HCT116 (cell line): ENCODE measurements around the gene PRKACG. TPM values are rescaled to one million over a fixed set of nuclear protein-coding genes. Genes with fewer than 3 reads are reported as not detected.

ENCODE experiments used
- ATAC-seq: fragments of 200-7000 bp; cut with Tn5 transposase; 2 replicates; pipeline ENCODE4 v1.9.1; 2020; ENCODE audit warnings: mild to moderate bottlenecking, moderate library complexity
- BruUV-seq: library from RNA; stranded (reverse); fragments of 400-500 nt; replicated peaks from 2 replicates; lab custom pipeline; 2021; lab: Mats Ljungman, UMichigan
- CTCF ChIA-PET: fragments of 300-600 bp; sonication (Branson Sonifier 250); formaldehyde crosslinking; loops from one replicate; lab custom pipeline; 2021; ENCODE audit warnings: antibody characterized with exemption; lab: Charles Lee
- POLR2A ChIA-PET: fragments of 300-600, 350-600 bp; sonication (Branson Sonifier 250); formaldehyde crosslinking; loops from one replicate; lab custom pipeline; 2021; ENCODE audit warnings: antibody characterized with exemption; lab: Charles Lee
- RAD21 ChIA-PET, 2 experiments: fragments of 300-600 bp; sonication (Branson Sonifier 250); formaldehyde crosslinking; loops; one replicate each; lab custom pipeline; 2023; ENCODE audit warnings: low total read pairs in 2 of 2; ENCODE audit not compliant: uncharacterized antibody in 2 of 2, unreplicated experiment in 2 of 2, low non-redundant PET in 1 of 2; lab: Charles Lee
- DNase-seq: peaks from one replicate; pipeline ENCODE4 v3.0.0-alpha.2; 2010; ENCODE audit warnings: low read depth, low spot score
- H2AFZ ChIP-seq: fragments of 200-600 bp; shearing (Covaris generic), sonication (generic); 2 replicates; pipeline ENCODE4 v1.6.1; 2017; ENCODE audit warnings: low read depth, mixed run types, mixed read lengths, antibody characterized with exemption, low read length; ENCODE audit not compliant: poor library complexity, severe bottlenecking
- H3K27ac ChIP-seq: 2 replicates; pipeline ENCODE4 v1.5.1; 2012; ENCODE audit warnings: low read depth, low read length
- H3K27me3 ChIP-seq: fragments of 200-600 bp; sonication (generic); 2 replicates; pipeline ENCODE4 v1.6.1; 2016; ENCODE audit warnings: mixed run types, low read length, mixed read lengths; ENCODE audit not compliant: insufficient read depth
- H3K36me3 ChIP-seq, 2 experiments: fragments of 200-500 bp in 1 of 2; fragments of 200-600 bp in 1 of 2; sonication (Bioruptor generic) in 1 of 2; sonication (generic) in 1 of 2; 2 replicates each; pipeline versions ENCODE4 v1.5.1 to v1.6.1; 2014 to 2016; ENCODE audit warnings: low read length in 2 of 2, inconsistent platforms in 1 of 2, mixed read lengths in 1 of 2, mixed run types in 1 of 2; ENCODE audit not compliant: insufficient read depth in 2 of 2, control insufficient read depth in 1 of 2
- H3K4me1 ChIP-seq, 2 experiments: fragments of 200-600 bp in 1 of 2; sonication (generic) in 1 of 2; 2 replicates each; pipeline versions ENCODE4 v1.5.1 to v1.6.1; 2012 to 2017; ENCODE audit warnings: low read length in 2 of 2, inconsistent platforms in 1 of 2, mild to moderate bottlenecking in 1 of 2, mixed read lengths in 1 of 2, mixed run types in 1 of 2, moderate library complexity in 1 of 2; ENCODE audit not compliant: insufficient read depth in 2 of 2, control insufficient read depth in 1 of 2
- H3K4me2 ChIP-seq: fragments of 200-600 bp; sonication (generic); 2 replicates; pipeline ENCODE4 v1.6.1; 2017; ENCODE audit warnings: mixed run types, low read length, mixed read lengths
- H3K4me3 ChIP-seq, 2 experiments: fragments of 200-600 bp in 1 of 2; sonication (generic) in 1 of 2; replicated peaks in 1 of 2; 2 replicates each; pipeline ENCODE4 v1.5.1; 2011 to 2016; ENCODE audit warnings: low read length in 2 of 2, control low read depth in 1 of 2, low read depth in 1 of 2, mild to moderate bottlenecking in 1 of 2, mixed read lengths in 1 of 2, mixed run types in 1 of 2
- H3K79me2 ChIP-seq: fragments of 200-600 bp; sonication (generic); 2 replicates; pipeline ENCODE4 v1.6.1; 2017; ENCODE audit warnings: mild to moderate bottlenecking, mixed run types, low read length, moderate library complexity, mixed read lengths; ENCODE audit not compliant: insufficient read depth
- H3K9ac ChIP-seq: fragments of 200-600 bp; sonication (generic); 2 replicates; pipeline ENCODE4 v1.6.1; 2016; ENCODE audit warnings: low read length, mixed read lengths
- H3K9me2 ChIP-seq: fragments of 200-600 bp; sonication (generic), shearing (Covaris generic); 2 replicates; pipeline ENCODE4 v1.6.1; 2017; ENCODE audit warnings: mixed run types, mild to moderate bottlenecking, moderate library complexity; ENCODE audit not compliant: insufficient read depth
- H3K9me3 ChIP-seq, 2 experiments: fragments of 200-500 bp in 1 of 2; fragments of 200-600 bp in 1 of 2; sonication (Bioruptor generic) in 1 of 2; sonication (generic) in 1 of 2; 2 replicates each; pipeline ENCODE4 v1.6.1; 2014 to 2017; ENCODE audit warnings: low read length in 2 of 2, mixed read lengths in 2 of 2, inconsistent platforms in 1 of 2, low read depth in 1 of 2, mild to moderate bottlenecking in 1 of 2, mixed run types in 1 of 2, moderate library complexity in 1 of 2; ENCODE audit not compliant: control insufficient read depth in 1 of 2, insufficient read depth in 1 of 2
- H4K20me1 ChIP-seq: fragments of 200-600 bp; sonication (generic), shearing (Covaris generic); 2 replicates; pipeline ENCODE4 v1.6.1; 2017; ENCODE audit warnings: mixed run types, mild to moderate bottlenecking, moderate library complexity; ENCODE audit not compliant: insufficient read depth
- CBX3 ChIP-seq: IDR thresholded peaks from 2 replicates; pipeline ENCODE4 v1.6.1; 2012; ENCODE audit warnings: low read depth
- EGR1 ChIP-seq: IDR thresholded peaks from 2 replicates; pipeline ENCODE4 v1.6.1; 2012; ENCODE audit warnings: low read depth
- ELF1 ChIP-seq: IDR thresholded peaks from 2 replicates; pipeline ENCODE4 v1.6.1; 2012; ENCODE audit warnings: low read depth, borderline replicate concordance
- EZH2 ChIP-seq: fragments of 200-600 bp; sonication (generic); IDR thresholded peaks from 2 replicates; pipeline ENCODE4 v1.6.1; 2017; ENCODE audit warnings: antibody characterized with exemption, mixed run types
- JUND ChIP-seq: IDR thresholded peaks from 2 replicates; pipeline ENCODE4 v1.6.1; 2012
- POLR2A ChIP-seq: IDR thresholded peaks from 2 replicates; pipeline ENCODE4 v1.7.0; 2011; ENCODE audit warnings: borderline replicate concordance; ENCODE audit not compliant: insufficient read depth, insufficient read length; ENCODE audit errors: extremely low read depth
- POLR2AphosphoS5 ChIP-seq: IDR thresholded peaks from 2 replicates; pipeline ENCODE4 v1.6.1; 2011; ENCODE audit warnings: mild to moderate bottlenecking, low read depth, low read length, moderate library complexity
- RAD21 ChIP-seq: IDR thresholded peaks from 2 replicates; pipeline ENCODE4 v1.6.1; 2012; ENCODE audit warnings: low read depth, mild to moderate bottlenecking
- SIN3A ChIP-seq: IDR thresholded peaks from 2 replicates; pipeline ENCODE4 v1.6.1; 2012; ENCODE audit warnings: low read depth
- SP1 ChIP-seq: IDR thresholded peaks from 2 replicates; pipeline ENCODE4 v1.6.1; 2012; ENCODE audit warnings: low read depth
- SRF ChIP-seq: IDR thresholded peaks from 2 replicates; pipeline ENCODE4 v1.6.1; 2012; ENCODE audit warnings: low read depth
- TCF7L2 ChIP-seq: IDR thresholded peaks from 2 replicates; pipeline ENCODE4 v1.7.0; 2011; ENCODE audit warnings: borderline replicate concordance, inconsistent platforms; ENCODE audit not compliant: insufficient read depth, insufficient read length; ENCODE audit errors: extremely low read depth
- YY1 ChIP-seq: IDR thresholded peaks from 2 replicates; pipeline ENCODE4 v1.6.1; 2011; ENCODE audit warnings: low read length, low read depth, moderate library complexity, mild to moderate bottlenecking; ENCODE audit not compliant: insufficient replicate concordance; ENCODE audit errors: extremely low read depth
- ZFX ChIP-seq: fragments of 450-650 bp; IDR thresholded peaks from 2 replicates; pipeline ENCODE4 v1.6.1; 2017
- intact Hi-C: fragments of 100-400 bp; cut with micrococcal nuclease; formaldehyde crosslinking; loops from 2 replicates; pipeline ENCODE4 v1.10.0; 2022
- total RNA-seq: library from RNA; stranded (reverse); gene quantifications from one replicate; pipeline ENCODE4 v1.2.1, GENCODE V29; 2021; ENCODE audit not compliant: unreplicated experiment
- TF ChIP-seq, protein P1 (sequence below): IDR thresholded peaks from 2 replicates; pipeline ENCODE4 v1.6.1; 2012; ENCODE audit warnings: low read depth
- TF ChIP-seq, protein P2 (sequence below): IDR thresholded peaks from 2 replicates; pipeline ENCODE4 v1.6.1; 2011; ENCODE audit warnings: mild to moderate bottlenecking, low read length, moderate library complexity; ENCODE audit not compliant: insufficient replicate concordance; ENCODE audit errors: extremely low read depth
- TF ChIP-seq, protein P3 (sequence below), 3 experiments: fragments of 200-600 bp in 1 of 3; sonication (generic) in 1 of 3; IDR thresholded peaks in 2 of 3; conservative IDR thresholded peaks in 1 of 3; 2 replicates each; pipeline ENCODE4 v1.5.1; 2012 to 2017; ENCODE audit warnings: low read depth in 2 of 3, low read length in 2 of 3, antibody characterized with exemption in 1 of 3, borderline replicate concordance in 1 of 3, control low read depth in 1 of 3, mild to moderate bottlenecking in 1 of 3, mixed read lengths in 1 of 3, mixed run types in 1 of 3, moderate library complexity in 1 of 3; ENCODE audit not compliant: insufficient read depth in 1 of 3
- TF ChIP-seq, protein P4 (sequence below): IDR thresholded peaks from 2 replicates; pipeline ENCODE4 v1.6.1; 2012

PRKACG gene
- total RNA-seq, 1 experiment from 2014 or later = not detected

DNA sequence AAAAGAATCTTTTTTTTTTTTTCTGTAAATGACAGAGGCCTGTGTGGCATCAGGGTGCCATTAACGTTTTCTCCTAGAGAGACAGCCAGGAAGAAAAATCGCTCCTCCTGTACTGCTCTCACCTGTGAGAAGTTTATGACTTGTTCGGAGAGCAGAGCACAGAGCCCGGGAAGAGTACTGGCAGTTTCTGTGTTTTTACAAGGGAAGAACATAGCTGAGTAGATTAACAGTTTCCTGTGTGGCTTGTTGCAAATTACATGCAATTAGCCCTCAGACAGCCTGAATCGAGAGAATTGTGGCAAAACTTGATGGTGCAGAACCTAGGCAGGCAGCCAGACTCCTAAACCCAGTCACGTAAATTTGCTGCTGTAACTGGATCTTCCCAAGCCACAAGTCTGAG, 32.1 kb downstream of the PRKACG start:
- no peaks in the 10 kb centered on the region for H4K20me1 ChIP-seq

More for the DNA sequence above, 32.1 kb downstream of the PRKACG start:
- POLR2A ChIA-PET = no interaction called here
- CTCF ChIA-PET = no interaction called here
- BruUV-seq = no TSS peak
- intact Hi-C loops = no loop called here
- Histone ChIP-seq H3K36me3 (no peaks in the 10 kb centered on the region), H3K4me3 (no peak overlapping the region), H3K79me2 (no peaks in the 10 kb centered on the region), H3K4me1 (no peaks in the 10 kb centered on the region), H3K27me3 (peaks cover 10% of the 10 kb centered on the region), H3K27ac (no peak overlapping the region), H3K9me3 (no peaks in the 10 kb centered on the region), H3K4me2 (no peak overlapping the region), H3K9ac (no peak overlapping the region), H3K9me2 (no peaks in the 10 kb centered on the region)
- DNase-seq = no peak
- RAD21 ChIA-PET = no interaction called here
- no peak for TF ChIP-seq SP1
- TF ChIP-seq, protein P1, sequence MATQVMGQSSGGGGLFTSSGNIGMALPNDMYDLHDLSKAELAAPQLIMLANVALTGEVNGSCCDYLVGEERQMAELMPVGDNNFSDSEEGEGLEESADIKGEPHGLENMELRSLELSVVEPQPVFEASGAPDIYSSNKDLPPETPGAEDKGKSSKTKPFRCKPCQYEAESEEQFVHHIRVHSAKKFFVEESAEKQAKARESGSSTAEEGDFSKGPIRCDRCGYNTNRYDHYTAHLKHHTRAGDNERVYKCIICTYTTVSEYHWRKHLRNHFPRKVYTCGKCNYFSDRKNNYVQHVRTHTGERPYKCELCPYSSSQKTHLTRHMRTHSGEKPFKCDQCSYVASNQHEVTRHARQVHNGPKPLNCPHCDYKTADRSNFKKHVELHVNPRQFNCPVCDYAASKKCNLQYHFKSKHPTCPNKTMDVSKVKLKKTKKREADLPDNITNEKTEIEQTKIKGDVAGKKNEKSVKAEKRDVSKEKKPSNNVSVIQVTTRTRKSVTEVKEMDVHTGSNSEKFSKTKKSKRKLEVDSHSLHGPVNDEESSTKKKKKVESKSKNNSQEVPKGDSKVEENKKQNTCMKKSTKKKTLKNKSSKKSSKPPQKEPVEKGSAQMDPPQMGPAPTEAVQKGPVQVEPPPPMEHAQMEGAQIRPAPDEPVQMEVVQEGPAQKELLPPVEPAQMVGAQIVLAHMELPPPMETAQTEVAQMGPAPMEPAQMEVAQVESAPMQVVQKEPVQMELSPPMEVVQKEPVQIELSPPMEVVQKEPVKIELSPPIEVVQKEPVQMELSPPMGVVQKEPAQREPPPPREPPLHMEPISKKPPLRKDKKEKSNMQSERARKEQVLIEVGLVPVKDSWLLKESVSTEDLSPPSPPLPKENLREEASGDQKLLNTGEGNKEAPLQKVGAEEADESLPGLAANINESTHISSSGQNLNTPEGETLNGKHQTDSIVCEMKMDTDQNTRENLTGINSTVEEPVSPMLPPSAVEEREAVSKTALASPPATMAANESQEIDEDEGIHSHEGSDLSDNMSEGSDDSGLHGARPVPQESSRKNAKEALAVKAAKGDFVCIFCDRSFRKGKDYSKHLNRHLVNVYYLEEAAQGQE = no peak
- no peak for TF ChIP-seq POLR2A
- no peak for TF ChIP-seq ZFX
- TF ChIP-seq, protein P2, sequence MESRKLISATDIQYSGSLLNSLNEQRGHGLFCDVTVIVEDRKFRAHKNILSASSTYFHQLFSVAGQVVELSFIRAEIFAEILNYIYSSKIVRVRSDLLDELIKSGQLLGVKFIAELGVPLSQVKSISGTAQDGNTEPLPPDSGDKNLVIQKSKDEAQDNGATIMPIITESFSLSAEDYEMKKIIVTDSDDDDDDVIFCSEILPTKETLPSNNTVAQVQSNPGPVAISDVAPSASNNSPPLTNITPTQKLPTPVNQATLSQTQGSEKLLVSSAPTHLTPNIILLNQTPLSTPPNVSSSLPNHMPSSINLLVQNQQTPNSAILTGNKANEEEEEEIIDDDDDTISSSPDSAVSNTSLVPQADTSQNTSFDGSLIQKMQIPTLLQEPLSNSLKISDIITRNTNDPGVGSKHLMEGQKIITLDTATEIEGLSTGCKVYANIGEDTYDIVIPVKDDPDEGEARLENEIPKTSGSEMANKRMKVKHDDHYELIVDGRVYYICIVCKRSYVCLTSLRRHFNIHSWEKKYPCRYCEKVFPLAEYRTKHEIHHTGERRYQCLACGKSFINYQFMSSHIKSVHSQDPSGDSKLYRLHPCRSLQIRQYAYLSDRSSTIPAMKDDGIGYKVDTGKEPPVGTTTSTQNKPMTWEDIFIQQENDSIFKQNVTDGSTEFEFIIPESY = no peak
- TF ChIP-seq, protein P3, sequence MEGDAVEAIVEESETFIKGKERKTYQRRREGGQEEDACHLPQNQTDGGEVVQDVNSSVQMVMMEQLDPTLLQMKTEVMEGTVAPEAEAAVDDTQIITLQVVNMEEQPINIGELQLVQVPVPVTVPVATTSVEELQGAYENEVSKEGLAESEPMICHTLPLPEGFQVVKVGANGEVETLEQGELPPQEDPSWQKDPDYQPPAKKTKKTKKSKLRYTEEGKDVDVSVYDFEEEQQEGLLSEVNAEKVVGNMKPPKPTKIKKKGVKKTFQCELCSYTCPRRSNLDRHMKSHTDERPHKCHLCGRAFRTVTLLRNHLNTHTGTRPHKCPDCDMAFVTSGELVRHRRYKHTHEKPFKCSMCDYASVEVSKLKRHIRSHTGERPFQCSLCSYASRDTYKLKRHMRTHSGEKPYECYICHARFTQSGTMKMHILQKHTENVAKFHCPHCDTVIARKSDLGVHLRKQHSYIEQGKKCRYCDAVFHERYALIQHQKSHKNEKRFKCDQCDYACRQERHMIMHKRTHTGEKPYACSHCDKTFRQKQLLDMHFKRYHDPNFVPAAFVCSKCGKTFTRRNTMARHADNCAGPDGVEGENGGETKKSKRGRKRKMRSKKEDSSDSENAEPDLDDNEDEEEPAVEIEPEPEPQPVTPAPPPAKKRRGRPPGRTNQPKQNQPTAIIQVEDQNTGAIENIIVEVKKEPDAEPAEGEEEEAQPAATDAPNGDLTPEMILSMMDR (IDR thresholded peaks at IDR 0.05 in 2 of 3, conservative IDR thresholded peaks at IDR 0.05 in 1 of 3; ENCODE audit: borderline replicate concordance in 1 of 3, insufficient read depth in 1 of 3, low read depth in 2 of 3, low read length in 2 of 3) = no peak
- no peak for TF ChIP-seq YY1
- TF ChIP-seq SIN3A = no peak
- TF ChIP-seq CBX3 = no peak
- TF ChIP-seq, protein P4, sequence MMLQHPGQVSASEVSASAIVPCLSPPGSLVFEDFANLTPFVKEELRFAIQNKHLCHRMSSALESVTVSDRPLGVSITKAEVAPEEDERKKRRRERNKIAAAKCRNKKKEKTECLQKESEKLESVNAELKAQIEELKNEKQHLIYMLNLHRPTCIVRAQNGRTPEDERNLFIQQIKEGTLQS = no peak
- TF ChIP-seq TCF7L2 = no peak
- no peak for TF ChIP-seq ELF1
- no peak for TF ChIP-seq POLR2AphosphoS5
- TF ChIP-seq RAD21 = no peak
- TF ChIP-seq SRF = no peak
- no peak for TF ChIP-seq EGR1
- no peak for TF ChIP-seq JUND
- no peak for TF ChIP-seq EZH2
- TF ChIP-seq, all 23 proteins: peak for 0
- ATAC-seq = no peak
- no peak overlapping the region for H2AFZ ChIP-seq
